OCI-LY3 (cell line): Measurements from ENCODE around the gene RALY.
"Not testable (repeated sequence)": the region's sequence is repeated elsewhere in the genome, so short reads cannot be mapped to it uniquely, and the experiment has no call there.

Experiments
- EZH2phosphoT487 ChIP-seq: fragments of 200-600 bp; shearing (Covaris generic); IDR thresholded peaks from 2 replicates; pipeline ENCODE4 v1.6.1; 2018; ENCODE audit warnings: antibody characterized with exemption, mixed run types, low read depth
- TF ChIP-seq, protein P1 (sequence below): fragments of 200-600, 300-600 bp; sonication (generic); IDR thresholded peaks from 2 replicates; pipeline ENCODE4 v1.5.1; 2014; ENCODE audit warnings: antibody characterized with exemption, low read length, low read depth

- TF ChIP-seq EZH2phosphoT487: not testable (repeated sequence)
- TF ChIP-seq, protein P1, sequence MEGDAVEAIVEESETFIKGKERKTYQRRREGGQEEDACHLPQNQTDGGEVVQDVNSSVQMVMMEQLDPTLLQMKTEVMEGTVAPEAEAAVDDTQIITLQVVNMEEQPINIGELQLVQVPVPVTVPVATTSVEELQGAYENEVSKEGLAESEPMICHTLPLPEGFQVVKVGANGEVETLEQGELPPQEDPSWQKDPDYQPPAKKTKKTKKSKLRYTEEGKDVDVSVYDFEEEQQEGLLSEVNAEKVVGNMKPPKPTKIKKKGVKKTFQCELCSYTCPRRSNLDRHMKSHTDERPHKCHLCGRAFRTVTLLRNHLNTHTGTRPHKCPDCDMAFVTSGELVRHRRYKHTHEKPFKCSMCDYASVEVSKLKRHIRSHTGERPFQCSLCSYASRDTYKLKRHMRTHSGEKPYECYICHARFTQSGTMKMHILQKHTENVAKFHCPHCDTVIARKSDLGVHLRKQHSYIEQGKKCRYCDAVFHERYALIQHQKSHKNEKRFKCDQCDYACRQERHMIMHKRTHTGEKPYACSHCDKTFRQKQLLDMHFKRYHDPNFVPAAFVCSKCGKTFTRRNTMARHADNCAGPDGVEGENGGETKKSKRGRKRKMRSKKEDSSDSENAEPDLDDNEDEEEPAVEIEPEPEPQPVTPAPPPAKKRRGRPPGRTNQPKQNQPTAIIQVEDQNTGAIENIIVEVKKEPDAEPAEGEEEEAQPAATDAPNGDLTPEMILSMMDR: not testable (repeated sequence)
Measured at GRCh38 chr20:34132943-34133342, 139.2 kb downstream of the RALY start.
